HT1080 (cell line): ENCODE data around the gene CRELD1. TPM values are rescaled to one million over a fixed set of nuclear protein-coding genes. Genes with fewer than 3 reads are reported as not detected.
"Not testable (repeated sequence)": the region's sequence is repeated elsewhere in the genome, so short reads cannot be mapped to it uniquely, and the experiment has no call there.

Experiments
- DNase-seq: peaks from one replicate; pipeline ENCODE4 v3.0.0-alpha.2; 2015; ENCODE audit warnings: low read depth
- total RNA-seq: library from RNA; depleted of rRNA; stranded (reverse); fragments of >200 nt; shearing (Covaris generic); gene quantifications from 2 replicates; pipeline ENCODE4 v1.2.3, GENCODE V29; 2014

Gene CRELD1
- total RNA-seq, 1 experiment from 2014 or later: 1.6 TPM

DNA sequence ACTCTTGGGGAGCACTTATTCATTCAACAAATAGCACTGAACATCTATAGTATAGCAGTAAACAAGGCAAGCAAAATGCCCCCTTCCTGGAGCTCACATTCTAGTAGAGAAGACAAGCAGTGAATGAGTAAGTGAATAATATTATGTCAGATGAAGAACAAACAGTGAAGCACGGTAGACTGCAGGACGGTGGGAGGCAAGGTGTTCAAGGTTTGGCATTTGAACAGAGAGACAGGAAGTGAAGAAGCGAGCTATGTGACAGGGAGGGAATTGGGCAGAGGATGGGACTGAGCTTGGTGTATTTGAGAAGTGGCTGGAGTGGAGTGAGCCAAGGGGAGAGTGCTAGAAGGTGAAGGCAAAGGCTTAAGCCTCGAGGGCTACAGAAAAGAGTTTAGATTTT is 1.4 kb downstream of the CRELD1 start:
- DNase-seq: no peak

DNA sequence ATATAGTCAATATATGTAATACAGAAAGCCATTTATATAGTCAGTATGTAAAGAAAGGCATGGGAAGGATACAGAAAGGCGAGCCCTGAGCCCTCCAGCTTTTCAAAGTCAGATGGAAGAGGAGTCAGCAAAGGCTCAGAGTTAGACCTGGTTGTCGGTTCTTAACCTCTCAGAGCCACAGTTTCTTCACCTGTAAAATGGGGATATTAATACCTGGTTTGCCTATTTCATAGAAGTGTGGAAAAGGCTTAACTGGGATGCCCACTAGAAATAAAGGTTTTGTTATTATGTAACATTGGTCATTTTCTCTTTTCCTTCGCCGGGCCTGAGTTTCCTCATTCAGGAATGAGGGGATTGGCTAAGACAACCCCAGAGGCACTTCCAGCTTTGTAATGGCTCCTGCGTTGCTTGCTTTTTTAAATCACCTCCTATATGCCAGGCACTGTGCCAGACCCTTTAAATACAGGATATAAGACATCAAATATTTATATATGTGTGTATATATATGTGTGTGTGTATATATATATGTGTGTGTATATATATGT is 2.4 kb downstream of the CRELD1 start:
- DNase-seq: no peak

DNA sequence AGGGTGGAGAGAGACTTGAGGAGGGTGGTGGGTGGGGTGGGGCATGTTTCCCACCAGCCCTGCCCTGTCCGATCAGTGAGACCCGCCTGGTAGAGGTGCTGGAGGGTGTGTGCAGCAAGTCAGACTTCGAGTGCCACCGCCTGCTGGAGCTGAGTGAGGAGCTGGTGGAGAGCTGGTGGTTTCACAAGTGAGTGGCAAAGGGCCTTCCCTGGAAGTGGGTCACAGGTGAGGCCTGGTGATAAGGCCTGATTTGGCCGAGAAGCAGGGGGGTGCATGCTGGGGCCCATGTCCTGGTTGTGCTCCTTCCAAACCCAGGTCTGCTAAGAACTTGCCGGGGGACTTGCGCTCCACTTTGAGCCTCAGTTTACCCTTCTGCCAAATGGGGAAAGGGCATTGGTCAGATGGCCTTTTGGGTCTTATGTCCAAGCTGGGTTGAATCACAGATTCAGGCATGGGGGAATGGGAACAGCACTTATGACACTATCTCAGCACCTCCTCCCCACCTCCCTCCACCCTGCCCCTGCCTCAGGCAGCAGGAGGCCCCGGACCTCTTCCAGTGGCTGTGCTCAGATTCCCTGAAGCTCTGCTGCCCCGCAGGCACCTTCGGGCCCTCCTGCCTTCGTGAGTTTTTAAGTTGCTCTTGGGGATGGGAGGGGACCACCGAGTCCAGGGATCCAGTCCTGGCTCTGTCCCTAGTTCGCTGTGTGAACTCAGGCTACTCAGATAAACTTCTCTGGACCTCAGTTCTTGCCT is 4.0 kb downstream of the CRELD1 start:
- no peak for DNase-seq

DNA sequence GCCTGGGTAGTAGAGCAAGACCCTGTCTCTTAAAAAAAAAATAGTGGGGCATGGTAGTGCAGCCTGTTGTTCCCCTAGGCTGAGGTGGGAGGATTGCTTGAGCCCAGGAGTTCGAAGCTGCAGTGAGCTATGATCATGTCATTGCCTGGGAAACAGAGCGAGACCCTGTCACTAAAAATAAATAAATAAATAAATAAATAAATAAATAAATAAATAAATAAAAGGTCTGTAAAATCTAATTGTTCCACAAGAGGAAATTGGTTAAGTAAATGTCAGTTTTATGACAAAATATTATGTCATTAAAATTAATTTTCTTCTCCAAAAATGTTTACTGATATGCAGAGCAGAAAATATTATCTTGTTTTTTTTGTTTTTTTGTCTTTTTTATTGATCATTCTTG is 5.3 kb downstream of the CRELD1 start:
- DNase-seq: no peak

DNA sequence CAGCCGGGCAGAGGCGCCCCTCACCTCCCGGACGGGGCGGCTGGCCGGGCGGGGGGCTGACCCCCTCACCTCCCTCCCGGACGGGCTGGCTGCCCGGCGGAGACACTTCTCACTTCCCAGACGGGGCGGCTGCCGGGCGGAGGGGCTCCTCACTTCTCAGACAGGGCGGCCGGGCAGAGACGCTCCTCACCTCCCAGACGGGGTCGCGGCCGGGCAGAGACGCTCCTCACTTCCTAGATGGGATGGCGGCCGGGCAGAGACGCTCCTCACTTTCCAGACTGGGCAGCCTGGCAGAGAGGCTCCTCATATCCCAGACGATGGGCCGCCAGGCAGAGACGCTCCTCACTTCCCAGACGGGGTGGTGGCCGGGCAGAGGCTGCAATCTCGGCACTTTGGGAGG is 6.3 kb downstream of the CRELD1 start:
- DNase-seq: not testable (repeated sequence)

DNA sequence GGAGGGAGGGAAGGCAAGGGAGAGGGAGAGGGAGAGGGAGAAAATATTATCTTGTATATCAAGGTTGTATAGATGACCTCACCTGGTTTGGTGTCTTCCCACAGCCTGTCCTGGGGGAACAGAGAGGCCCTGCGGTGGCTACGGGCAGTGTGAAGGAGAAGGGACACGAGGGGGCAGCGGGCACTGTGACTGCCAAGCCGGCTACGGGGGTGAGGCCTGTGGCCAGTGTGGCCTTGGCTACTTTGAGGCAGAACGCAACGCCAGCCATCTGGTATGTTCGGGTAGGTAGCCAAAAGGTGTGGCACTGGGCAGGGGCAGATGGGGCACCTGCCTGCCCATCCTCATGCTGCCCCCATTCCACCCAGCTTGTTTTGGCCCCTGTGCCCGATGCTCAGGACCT is 7.1 kb downstream of the CRELD1 start:
- DNase-seq: no peak

DNA sequence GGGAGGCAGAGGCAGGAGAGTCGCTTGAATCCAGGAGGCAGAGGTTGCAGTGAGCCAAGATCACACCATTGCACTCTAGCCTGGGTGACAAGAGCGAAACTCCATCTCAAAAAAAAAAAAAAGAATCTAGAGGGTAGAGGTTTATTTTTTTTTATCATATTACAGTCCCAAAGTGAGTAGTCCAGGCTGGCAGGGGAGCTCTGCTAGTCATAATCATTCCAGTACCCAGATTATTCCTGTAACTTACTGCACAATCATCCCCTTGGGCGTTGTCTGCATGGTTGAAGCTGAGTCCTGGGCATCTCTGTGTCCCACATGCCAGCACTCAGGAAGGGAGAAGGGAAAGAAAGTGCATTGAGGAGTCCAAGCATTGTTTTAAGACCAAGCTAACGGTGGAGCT is 8.5 kb downstream of the CRELD1 start:
- no peak for DNase-seq

DNA sequence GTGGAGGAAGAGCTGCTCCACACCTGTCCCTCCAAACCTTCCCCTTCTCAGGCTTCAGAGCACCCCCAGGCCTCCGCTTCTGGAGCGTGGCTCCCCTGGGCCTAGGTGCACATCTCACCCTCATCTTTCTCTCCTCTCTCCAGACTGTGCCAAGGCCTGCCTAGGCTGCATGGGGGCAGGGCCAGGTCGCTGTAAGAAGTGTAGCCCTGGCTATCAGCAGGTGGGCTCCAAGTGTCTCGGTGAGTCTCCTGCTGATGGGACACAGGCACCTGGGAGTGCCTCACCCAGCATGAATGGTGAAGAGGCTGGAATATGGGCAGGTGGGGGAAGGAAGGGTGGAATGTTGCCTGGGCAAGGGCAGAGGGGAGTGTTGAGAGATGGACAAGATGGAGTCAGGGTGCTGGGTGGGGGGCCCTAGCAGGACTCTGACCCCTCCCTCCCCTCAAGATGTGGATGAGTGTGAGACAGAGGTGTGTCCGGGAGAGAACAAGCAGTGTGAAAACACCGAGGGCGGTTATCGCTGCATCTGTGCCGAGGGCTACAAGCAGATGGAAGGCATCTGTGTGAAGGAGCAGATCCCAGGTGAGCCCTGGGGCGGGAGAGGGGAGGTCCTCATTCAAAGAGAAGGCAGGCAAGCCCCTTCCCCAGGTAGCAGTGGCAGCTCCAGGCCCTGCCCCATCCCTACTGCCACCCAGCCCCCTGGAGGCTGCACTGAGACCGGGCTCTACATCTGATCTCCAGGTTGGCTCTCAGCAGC is 9.5 kb downstream of the CRELD1 start:
- no peak for DNase-seq

DNA sequence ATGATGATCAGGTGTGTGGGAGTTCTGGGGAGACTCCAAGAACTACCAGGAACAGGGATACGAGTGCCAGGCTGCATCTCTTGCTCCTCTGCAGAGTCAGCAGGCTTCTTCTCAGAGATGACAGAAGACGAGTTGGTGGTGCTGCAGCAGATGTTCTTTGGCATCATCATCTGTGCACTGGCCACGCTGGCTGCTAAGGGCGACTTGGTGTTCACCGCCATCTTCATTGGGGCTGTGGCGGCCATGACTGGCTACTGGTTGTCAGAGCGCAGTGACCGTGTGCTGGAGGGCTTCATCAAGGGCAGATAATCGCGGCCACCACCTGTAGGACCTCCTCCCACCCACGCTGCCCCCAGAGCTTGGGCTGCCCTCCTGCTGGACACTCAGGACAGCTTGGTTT is 10.6 kb downstream of the CRELD1 start:
- DNase-seq: no peak

DNA sequence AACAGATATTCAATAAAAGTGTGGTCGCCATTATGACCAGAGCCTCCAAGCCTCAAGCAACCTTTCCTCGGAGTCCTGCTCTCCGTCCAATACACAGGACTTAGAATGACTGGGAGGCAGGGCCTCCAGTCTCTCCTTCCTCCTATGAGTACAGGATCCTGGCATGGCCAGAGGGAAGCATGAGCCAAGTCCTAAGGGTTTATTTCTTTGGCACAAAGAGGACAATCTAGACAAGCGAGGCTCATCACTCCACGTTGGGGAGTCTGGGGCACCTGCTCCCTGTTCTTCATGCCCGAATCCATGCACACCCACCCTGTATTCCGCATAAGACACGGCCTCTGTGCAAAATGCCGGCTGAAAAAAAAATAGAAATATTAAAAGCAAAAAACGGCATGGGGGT is 11.7 kb downstream of the CRELD1 start:
- DNase-seq: no peak

DNA sequence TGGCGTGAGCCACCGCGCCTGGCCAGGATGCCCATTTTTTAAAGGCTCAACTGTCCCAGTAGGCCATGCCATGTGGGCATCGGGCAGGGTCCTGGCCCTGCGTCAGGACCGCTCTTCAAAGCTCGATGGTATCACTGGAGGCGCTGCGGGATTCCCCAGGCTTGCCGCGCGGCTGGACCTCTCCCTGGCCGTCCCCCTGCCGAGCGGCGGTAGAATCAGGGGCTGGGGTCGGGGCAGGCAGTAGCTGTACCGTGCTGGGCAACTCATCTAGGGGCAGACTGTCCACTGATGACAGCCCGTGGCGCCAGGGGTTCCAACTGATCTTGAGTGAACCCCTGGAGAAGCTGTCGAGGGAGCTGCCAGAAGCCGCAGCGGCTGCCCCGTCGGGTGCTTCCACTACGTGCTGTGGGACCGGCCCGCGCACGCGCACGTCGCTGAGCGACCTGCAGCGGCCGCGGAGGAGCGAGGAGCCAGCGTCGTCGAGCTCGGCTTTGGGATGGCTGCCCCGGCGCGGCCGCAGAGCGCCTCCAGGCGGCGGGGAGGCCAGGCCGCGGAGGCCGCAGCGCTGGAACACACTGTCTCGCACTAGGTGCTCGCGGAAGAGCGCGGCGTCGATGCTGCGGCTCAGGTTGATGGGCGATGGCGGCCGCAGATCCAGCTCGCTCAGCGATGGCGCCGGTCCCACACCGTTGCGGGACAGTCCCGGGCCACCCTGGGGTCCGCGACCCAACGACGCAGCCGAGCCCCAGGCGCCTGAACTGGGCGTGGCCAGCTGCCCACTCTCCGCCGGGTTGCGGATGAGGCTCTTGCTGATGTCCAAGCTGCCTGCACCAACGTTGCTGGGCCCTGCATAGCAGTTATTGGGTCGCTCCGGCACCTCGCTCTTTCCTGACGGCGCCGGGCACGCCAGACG is 12.7 kb downstream of the CRELD1 start:
- peak; percentile 85 for DNase-seq

DNA sequence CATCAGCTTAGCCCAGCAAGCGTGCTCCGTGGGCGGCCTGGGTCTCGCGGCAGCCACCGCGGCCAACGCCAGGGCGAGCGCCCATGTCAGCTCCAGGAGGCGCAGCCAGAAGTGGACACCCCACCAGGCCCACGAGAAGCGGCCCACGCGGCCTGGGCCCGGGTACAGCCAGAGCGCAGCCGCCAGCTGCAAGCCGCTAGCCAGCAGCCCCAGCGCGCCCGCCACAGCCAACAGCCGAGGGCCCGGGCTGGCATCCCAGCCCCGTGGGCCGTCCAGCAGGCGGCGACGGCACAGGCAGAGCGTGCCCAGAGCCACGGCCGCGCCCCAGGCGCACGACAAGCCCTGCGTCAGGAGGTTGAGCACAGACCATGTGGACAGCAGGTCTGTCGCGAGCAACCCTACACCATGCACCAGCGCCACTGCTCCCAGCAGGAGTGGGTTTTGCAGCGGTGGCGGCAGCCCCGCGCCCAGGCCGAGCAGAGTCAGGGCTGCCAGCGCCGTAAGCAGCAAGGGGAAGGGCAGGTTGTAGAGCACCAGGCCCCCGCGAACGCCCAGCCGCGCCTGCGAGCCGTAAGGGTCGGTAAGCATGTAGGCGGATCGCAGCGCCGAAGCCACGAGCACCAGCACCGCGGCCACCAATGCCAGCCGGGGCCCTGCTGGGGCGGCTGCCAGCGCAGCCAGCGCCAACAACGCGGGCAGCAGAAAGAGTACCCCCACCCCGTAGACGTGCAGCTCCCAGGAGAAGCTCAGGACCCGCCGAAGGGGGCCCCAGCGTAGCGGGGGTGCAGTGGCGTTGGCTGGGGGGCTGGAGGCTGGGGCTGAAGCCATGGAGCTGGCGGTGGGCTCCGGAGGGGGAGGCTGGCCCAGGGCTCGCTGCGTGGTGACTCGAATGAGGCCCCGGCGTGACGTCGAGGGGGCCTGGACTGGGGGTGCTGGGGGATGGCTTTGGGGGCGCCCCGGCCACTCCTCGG is 13.7 kb downstream of the CRELD1 start:
- DNase-seq: peak; percentile 71

DNA sequence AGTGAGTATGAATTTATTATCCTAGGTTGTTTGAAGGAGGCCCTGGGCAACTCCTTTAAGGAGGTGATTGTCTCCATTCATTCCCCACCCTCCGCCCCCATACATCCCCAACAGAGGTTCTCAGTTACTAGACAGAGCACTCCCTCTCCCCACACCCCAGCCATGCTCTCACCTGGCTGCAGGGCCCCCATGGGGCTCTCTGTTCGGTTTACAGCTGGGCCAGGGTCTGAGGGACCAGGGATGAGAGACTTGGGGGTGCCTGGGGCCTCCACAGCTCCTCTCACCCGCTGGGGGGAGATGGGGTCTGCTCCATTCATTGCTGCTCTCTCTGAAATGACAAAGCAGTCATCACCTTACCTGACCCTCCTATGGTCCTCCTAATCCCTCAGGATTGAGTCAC is 15.0 kb downstream of the CRELD1 start:
- no peak for DNase-seq

DNA sequence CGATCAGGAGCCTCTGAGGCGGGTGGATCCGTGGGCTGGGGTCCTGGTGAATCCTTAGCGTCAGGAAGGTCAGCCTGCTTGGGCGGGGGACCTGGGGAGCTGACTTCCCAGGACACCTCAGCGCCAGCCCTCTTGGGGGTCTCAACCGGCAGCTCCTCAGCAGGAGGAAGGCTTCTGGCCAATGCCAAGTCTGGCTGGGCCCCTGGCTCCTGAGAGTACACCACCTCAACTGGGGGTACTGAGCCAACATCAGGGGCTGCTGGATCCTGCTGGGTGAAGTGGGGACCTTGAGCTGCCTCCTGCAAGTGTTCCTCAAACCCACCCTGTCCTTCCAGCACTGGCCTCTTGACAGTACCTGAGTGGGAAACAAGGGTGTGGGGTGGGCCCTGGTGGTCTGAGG is 15.5 kb downstream of the CRELD1 start:
- no peak for DNase-seq

DNA sequence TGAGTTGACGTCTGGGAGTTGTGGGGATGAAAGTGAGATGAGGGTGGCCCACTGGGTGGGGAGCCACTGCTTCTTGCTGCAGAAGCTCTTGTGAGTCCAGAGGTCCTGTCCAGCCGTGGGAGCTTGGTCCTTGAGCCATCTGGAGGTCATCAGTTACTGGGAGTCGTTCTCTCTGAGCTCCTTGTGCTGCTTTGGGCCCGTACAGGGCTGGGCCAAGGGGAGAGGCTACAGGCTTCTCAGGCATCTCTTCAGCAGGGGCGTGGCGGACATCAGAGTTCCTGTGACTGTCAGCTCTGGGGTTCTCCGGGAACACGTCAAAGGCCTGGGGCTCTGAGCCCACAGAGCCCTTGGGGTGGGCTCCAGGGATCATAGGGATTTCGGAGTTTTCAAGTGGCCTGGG is 16.0 kb downstream of the CRELD1 start:
- no peak for DNase-seq

DNA sequence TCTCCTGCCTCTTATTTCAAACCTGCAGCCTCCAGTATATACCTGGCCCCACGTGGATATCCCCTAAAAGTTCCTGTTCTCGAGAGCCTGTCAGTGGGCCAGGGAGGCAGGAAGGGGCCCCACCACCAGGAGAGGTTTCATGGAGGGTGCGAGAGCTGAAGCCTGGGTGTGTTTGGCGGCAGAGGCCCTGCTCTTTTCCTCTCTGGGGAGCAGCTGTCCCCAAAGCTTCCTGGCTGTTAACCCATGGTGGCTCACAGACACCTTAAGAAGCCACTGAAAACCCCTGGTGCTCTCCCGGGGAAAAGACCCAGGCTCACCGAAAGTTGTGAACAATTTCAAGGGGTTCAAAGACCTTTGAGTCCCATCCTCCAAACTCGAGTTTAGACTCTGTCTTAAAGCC is 17.5 kb downstream of the CRELD1 start:
- DNase-seq: no peak

DNA sequence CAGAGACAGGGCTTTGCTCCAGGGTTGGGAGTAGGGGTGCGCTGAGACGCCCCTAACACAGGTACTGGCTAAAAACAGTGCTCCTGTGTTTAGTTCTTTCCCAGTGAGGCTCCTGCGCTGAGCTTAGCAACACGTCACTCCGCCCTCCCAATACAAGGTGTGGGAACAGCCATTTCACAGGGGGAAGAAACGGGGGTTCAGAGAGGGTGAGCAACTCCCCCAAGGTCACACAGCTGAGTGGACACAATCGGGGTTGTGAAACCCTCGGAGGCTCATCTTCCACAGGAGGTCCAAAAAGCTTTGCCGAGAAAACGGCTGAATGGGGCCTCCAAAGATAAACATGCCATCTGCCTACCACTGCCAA is 17.9 kb downstream of the CRELD1 start:
- no peak for DNase-seq

DNA sequence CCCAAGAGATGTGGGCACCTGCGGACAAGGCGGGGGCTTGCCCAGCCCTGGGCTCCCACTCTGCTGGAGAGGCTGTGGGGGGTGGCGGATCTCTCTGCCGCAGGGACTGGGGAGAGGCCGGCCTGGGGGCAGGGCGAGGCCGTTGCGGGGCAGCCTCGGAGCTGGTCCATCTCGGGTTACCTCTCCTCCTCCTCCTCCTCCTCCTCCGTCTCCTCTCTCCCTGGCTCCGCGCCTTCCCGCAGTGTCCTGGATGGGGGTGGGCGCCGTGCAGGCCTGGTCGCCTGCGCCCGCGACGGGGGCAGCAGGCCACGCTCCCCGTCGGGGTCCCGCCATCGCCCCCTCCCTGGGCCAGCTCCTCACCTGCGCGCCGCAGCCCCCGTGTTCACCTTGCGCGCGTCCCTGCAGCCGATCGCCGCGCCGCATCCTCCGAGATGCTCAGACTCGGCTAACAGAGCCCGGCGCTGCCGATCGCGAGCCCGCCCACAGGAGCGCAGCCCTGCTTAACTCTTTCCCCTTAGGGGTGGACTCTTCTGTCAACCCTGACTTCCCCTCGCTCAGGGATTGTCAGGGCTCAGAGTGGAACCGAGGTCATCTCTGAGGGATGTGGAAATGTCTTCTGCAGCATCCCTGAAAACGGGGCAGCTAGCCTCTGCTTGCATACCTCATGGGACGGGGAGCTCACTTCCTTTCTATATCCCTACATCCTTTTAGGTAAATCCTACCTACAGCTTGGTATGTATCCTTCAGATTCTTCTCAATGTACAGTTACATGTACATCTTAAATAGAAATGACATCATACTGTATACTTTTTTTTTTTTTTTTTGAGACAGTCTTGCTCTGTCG is 18.6 kb downstream of the CRELD1 start, which contains the start of gene PRRT3:
TSS of gene PRRT3 (minus strand) at position 447 of the 844 bp plus-strand sequence. CDS start 2,293 bp downstream, outside the sequence.
- DNase-seq: no peak

DNA sequence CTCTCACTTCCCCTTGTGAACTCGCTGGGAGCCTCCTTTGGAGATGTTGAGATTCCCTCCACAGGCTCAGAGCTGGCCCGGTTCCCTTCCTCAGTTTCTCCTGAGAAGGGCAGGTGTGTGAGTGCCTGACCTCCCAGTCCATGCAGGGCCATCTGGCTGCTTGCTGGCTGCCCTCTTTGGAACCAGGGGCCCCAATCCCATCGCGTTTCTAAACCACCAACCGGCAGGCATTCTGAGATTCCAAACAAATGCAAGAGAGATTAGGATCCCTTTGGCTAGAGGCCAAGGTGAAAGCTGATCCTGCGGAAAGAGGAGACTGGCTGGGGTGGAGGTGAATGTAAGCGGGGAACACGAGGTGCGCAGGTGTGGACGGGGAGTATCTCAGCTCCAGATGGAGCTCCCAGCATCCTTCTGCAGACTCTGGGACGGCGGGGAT is 21.5 kb downstream of the CRELD1 start:
- no peak for DNase-seq
